ENCODE data around the gene WIPF2.

WIPF2 gene

GRCh38 chr17:40248507-40248906, 29.4 kb downstream of the WIPF2 start:
- no peak overlapping the region for H3K27ac ChIP-seq
- no peaks in the 10 kb centered on the region for H3K27me3 ChIP-seq (ENCODE audit: control insufficient read depth, insufficient read depth, low read length)
- no peaks in the 10 kb centered on the region for H3K36me3 ChIP-seq (ENCODE audit: control insufficient read depth, insufficient read depth, low read length)
- H2AFZ ChIP-seq: no peak overlapping the region
- no peaks in the 10 kb centered on the region for H3K4me1 ChIP-seq
- no peaks in the 10 kb centered on the region for H3K9me3 ChIP-seq (ENCODE audit: control insufficient read depth, low read length)
- H3K4me3 ChIP-seq (ENCODE audit: low read depth, low read length): no peak overlapping the region
- H3K9ac ChIP-seq: no peak overlapping the region
- peaks cover 40% of the 10 kb centered on the region for H3K79me2 ChIP-seq
- no peak for TF ChIP-seq CTCF (IDR thresholded peaks at IDR 0.05)
- H3K4me2 ChIP-seq (ENCODE audit: low read length): no peak overlapping the region

GRCh38 chr17:40251576-40251975, 32.5 kb downstream of the WIPF2 start:
- H3K4me1 ChIP-seq: no peaks in the 10 kb centered on the region
- TF ChIP-seq CTCF (IDR thresholded peaks at IDR 0.05): no peak
- H3K27ac ChIP-seq: no peak overlapping the region
- peaks cover 32% of the 10 kb centered on the region for H3K79me2 ChIP-seq
- no peaks in the 10 kb centered on the region for H3K27me3 ChIP-seq (ENCODE audit: control insufficient read depth, insufficient read depth, low read length)
- H2AFZ ChIP-seq: no peak overlapping the region
- H3K4me2 ChIP-seq (ENCODE audit: low read length): no peak overlapping the region
- H3K9me3 ChIP-seq (ENCODE audit: control insufficient read depth, low read length): no peaks in the 10 kb centered on the region
- no peak overlapping the region for H3K9ac ChIP-seq
- H3K36me3 ChIP-seq (ENCODE audit: control insufficient read depth, insufficient read depth, low read length): no peaks in the 10 kb centered on the region
- H3K4me3 ChIP-seq (ENCODE audit: low read depth, low read length): no peak overlapping the region

GRCh38 chr17:40253565-40253964, 34.5 kb downstream of the WIPF2 start:
- H3K27ac ChIP-seq: no peak overlapping the region
- H3K4me2 ChIP-seq (ENCODE audit: low read length): no peak overlapping the region
- no peaks in the 10 kb centered on the region for H3K9me3 ChIP-seq (ENCODE audit: control insufficient read depth, low read length)
- no peaks in the 10 kb centered on the region for H3K27me3 ChIP-seq (ENCODE audit: control insufficient read depth, insufficient read depth, low read length)
- no peaks in the 10 kb centered on the region for H3K36me3 ChIP-seq (ENCODE audit: control insufficient read depth, insufficient read depth, low read length)
- H3K79me2 ChIP-seq: peaks cover 27% of the 10 kb centered on the region
- no peak overlapping the region for H2AFZ ChIP-seq
- TF ChIP-seq CTCF (IDR thresholded peaks at IDR 0.05): no peak
- H3K4me1 ChIP-seq: no peaks in the 10 kb centered on the region
- no peak overlapping the region for H3K9ac ChIP-seq
- H3K4me3 ChIP-seq (ENCODE audit: low read depth, low read length): no peak overlapping the region

GRCh38 chr17:40259505-40259904, 40.4 kb downstream of the WIPF2 start:
- Histone ChIP-seq H3K4me3 (ENCODE audit: low read depth, low read length) (no peak overlapping the region), H3K36me3 (ENCODE audit: control insufficient read depth, insufficient read depth, low read length) (no peaks in the 10 kb centered on the region), H3K9me3 (ENCODE audit: control insufficient read depth, low read length) (no peaks in the 10 kb centered on the region), H3K79me2 (peaks cover 9% of the 10 kb centered on the region), H3K4me1 (peaks cover 7% of the 10 kb centered on the region), H3K4me2 (ENCODE audit: low read length) (no peak overlapping the region), H3K27me3 (ENCODE audit: control insufficient read depth, insufficient read depth, low read length) (no peaks in the 10 kb centered on the region), H2AFZ (no peak overlapping the region), H3K27ac (no peak overlapping the region), H3K9ac (no peak overlapping the region)
- TF ChIP-seq CTCF (IDR thresholded peaks at IDR 0.05): no peak

GRCh38 chr17:40260528-40260927, 41.4 kb downstream of the WIPF2 start:
- no peak for TF ChIP-seq CTCF (IDR thresholded peaks at IDR 0.05)
- Histone ChIP-seq H3K79me2 (peaks cover 6% of the 10 kb centered on the region), H3K27me3 (ENCODE audit: control insufficient read depth, insufficient read depth, low read length) (no peaks in the 10 kb centered on the region), H2AFZ (no peak overlapping the region), H3K9me3 (ENCODE audit: control insufficient read depth, low read length) (no peaks in the 10 kb centered on the region), H3K36me3 (ENCODE audit: control insufficient read depth, insufficient read depth, low read length) (no peaks in the 10 kb centered on the region), H3K9ac (no peak overlapping the region), H3K4me3 (ENCODE audit: low read depth, low read length) (no peak overlapping the region), H3K4me2 (ENCODE audit: low read length) (peak overlapping the region; percentile 2), H3K27ac (peak overlapping the region; percentile 39), H3K4me1 (peaks cover 7% of the 10 kb centered on the region)

Data from parathyroid adenoma (tissue), 2 donors.